AG10803 (cell line): Measurements from ENCODE around the gene MTFP1.
"Not testable (repeated sequence)": the region's sequence is repeated elsewhere in the genome, so short reads cannot be mapped to it uniquely, and the experiment has no call there.

ENCODE experiments used
- DNase-seq: peaks from one replicate; pipeline ENCODE4 v3.0.0; 2010; ENCODE audit warnings: low read depth
- H3K4me3 ChIP-seq: 2 replicates; pipeline ENCODE4 v1.5.1; 2011; ENCODE audit warnings: mild to moderate bottlenecking, low read length, control low read depth
- TF ChIP-seq, protein P1 (sequence below): conservative IDR thresholded peaks from 2 replicates; pipeline ENCODE4 v1.5.1; 2011; ENCODE audit warnings: mild to moderate bottlenecking, low read length, control low read depth, inconsistent platforms

MTFP1 gene

GRCh38 chr22:30459181-30460052 lies 33.8 kb downstream of the MTFP1 start:
- TF ChIP-seq, protein P1, sequence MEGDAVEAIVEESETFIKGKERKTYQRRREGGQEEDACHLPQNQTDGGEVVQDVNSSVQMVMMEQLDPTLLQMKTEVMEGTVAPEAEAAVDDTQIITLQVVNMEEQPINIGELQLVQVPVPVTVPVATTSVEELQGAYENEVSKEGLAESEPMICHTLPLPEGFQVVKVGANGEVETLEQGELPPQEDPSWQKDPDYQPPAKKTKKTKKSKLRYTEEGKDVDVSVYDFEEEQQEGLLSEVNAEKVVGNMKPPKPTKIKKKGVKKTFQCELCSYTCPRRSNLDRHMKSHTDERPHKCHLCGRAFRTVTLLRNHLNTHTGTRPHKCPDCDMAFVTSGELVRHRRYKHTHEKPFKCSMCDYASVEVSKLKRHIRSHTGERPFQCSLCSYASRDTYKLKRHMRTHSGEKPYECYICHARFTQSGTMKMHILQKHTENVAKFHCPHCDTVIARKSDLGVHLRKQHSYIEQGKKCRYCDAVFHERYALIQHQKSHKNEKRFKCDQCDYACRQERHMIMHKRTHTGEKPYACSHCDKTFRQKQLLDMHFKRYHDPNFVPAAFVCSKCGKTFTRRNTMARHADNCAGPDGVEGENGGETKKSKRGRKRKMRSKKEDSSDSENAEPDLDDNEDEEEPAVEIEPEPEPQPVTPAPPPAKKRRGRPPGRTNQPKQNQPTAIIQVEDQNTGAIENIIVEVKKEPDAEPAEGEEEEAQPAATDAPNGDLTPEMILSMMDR: no peak
- no peak overlapping the region for H3K4me3 ChIP-seq
- DNase-seq: no peak

GRCh38 chr22:30460147-30460546 lies 34.6 kb downstream of the MTFP1 start:
- TF ChIP-seq, protein P1: no peak
- DNase-seq: no peak
- no peak overlapping the region for H3K4me3 ChIP-seq

DNA sequence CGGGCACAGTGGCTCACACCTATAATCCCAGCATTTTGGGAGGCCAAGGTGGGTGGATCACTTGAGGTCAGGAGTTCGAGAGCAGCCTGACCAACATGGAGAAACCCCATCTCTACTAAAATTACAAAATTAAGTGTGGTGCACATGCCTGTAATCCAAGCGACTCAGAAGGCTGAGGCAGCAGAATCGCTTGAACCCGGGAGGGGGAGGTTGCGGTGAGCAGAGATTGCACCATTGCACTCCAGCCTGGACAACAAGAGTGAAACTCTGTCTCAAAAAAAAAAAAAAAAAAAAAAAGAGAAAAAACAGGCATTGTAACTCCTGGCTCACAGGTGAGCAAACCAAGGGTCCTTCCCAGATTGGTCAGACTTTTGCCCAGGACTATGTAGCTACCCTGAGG lies 35.0 kb downstream of the MTFP1 start:
- DNase-seq, H3K4me3 ChIP-seq: not testable (repeated sequence)

DNA sequence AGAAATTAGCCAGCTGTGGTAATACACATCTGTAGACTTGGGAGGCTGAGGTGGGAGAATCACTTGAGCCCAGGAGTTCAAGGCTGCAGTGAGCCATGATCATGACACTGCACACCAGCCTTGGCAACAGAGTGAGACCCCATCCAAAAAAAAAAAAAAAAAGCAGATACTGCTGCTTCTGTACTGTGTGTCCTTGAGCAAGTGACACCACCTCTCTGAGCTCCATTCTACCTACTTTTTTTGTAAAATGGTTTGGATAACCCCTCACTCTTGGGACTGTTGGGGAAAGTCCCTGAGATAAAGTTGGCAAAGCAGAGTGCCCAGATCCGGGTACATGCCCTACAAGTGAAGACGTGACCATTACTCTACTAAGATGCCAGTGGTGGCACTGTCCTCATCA lies 43.6 kb downstream of the MTFP1 start:
- no peak overlapping the region for H3K4me3 ChIP-seq
- TF ChIP-seq, protein P1: no peak
- DNase-seq: no peak

- H3K4me3 ChIP-seq: no peak overlapping the region
- TF ChIP-seq, protein P1: no peak
- no peak for DNase-seq
These were observed 45.1 kb downstream of the MTFP1 start for GRCh38 chr22:30470655-30471054.

DNA sequence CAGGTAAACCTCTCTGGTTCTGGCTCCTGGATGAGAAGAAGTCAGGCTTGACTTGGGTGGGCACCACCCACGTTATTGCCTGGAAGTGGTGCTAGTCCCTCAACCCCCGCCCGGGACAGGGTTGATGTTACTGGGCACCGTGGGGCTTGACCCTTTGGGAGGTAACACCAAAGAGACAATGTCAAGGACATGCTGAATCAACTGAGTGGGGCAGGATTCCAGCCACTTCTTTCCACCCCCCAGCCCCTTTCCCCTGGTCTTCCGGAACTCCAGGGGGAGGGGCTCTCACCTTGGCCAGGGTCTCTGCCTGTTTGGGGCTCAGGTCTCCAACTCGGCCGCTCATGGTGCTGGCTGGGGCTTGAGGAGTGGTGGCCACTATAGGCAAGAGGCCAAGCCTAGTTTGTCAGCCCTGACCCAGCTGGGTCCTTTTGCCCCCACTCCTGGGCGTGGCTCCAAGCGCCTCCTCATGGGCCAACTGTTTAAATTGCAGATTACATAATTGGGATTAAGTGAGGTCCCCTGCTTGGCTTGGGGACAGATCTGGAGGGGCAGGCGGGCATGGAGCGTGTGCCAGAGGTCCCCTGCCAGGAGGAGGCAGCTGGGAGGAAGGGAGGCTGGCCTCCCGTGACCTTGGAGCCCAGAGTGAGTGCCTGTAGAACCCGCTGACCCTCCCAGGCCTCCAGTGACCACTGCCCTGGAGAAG lies 46.2 kb downstream of the MTFP1 start, which contains the start of gene SEC14L3:
Gene SEC14L3, minus strand, starts transcription at position 402 of the 703 bp plus-strand sequence. Its CDS starts 59 bp downstream, at position 343.
- no peak for DNase-seq
- TF ChIP-seq, protein P1: no peak
- no peak within 1 kb of the TSS for H3K4me3 ChIP-seq

DNA sequence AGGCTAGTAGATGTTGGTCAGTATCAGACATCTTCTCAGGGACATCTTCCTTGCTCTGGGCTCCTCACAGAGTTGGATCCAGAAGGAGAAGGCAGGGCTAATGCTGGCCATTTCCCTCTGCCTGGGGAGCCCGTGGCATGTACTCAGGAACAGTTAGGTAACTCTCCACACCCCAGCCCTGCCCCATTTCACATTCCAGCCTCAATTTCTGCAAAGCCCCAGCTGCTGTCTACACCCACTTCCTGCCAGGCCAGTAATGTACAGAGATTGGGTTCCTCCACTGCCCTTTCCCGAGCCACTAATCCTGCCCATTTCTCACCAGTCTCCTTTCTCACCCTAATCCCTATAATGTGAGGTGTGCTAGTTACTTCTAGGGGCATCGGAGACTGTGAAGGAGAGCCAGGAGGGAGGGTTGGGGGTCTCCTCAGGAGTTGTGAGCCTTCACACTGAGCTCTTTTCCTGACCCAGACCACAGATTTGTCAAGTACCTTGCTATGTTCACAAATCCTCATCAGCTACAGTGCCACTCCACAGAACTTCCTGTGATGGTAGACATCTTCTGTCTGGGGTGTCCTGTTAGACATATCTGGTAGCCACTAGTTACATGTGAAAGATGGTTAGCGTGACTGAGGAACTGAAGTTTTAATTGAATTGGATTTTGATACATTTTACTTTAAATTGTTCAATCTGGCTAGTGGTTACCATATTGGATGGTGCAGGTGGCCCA lies 47.6 kb downstream of the MTFP1 start:
- no peak overlapping the region for H3K4me3 ChIP-seq
- DNase-seq: no peak
- TF ChIP-seq, protein P1: no peak
